Measurements from ENCODE around the gene NUDT17. TPM values are rescaled to one million over a fixed set of nuclear protein-coding genes. Genes with fewer than 3 reads are reported as not detected.
A peak's percentile ranks its signal among the peaks of the same experiment; 100 is the strongest.

NUDT17 gene
- total and polyA plus RNA-seq, 9 of the 15 experiments (the other 6 are each of a cell fraction or from before 2014, with no cell fraction given), result 2.1 to 10.0 (median 6.1) TPM

DNA sequence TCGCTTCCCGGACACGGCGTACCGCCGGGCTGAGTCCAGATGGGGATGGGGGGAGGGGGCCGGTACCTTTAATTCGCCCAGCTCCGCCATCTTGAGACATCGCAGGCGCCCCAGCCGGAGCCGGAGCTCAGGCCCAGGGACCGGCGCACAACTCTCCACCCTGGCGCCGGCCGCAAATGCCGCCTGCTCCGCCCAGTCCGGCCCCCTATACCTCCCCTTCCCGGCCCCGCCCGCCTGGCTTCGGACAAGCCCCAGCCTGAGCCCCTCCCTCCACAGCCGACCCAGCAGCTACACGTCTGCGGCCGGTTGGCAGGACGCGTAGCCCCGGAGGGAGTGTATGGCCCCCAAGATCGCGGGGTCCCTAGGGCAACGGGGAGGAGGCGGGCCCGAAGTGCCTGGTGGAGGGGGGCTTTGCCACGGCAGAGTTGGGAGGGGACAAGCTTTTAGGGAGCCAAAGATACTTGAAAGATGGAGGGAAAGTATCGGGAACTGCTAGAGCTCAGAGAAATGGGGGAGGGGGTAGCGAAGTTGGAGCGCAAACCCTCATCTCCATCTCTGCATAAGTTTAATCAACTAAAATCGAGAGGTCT is 13.6 kb downstream of the NUDT17 start, which contains the start of gene PIAS3 (continued):
- TF ChIP-seq RBM17 (IDR thresholded peaks at IDR 0.05; ENCODE audit: borderline replicate concordance, low read depth, low read length), result no peak
- TF ChIP-seq, protein P1, sequence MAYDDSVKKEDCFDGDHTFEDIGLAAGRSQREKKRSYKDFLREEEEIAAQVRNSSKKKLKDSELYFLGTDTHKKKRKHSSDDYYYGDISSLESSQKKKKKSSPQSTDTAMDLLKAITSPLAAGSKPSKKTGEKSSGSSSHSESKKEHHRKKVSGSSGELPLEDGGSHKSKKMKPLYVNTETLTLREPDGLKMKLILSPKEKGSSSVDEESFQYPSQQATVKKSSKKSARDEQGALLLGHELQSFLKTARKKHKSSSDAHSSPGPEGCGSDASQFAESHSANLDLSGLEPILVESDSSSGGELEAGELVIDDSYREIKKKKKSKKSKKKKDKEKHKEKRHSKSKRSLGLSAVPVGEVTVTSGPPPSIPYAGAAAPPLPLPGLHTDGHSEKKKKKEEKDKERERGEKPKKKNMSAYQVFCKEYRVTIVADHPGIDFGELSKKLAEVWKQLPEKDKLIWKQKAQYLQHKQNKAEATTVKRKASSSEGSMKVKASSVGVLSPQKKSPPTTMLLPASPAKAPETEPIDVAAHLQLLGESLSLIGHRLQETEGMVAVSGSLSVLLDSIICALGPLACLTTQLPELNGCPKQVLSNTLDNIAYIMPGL (CRISPR knock-in tag; IDR thresholded peaks at IDR 0.05), result no peak
- no peak for TF ChIP-seq SMAD2 (IDR thresholded peaks at IDR 0.05; ENCODE audit: low read depth, low read length)
- no peak for TF ChIP-seq MCM2 (IDR thresholded peaks at IDR 0.05; ENCODE audit: low read depth)
- TF ChIP-seq ADNP (tag; IDR thresholded peaks at IDR 0.05), result no peak
- peak; percentile 6; the same call in 1 of the 2 replicates for TF ChIP-seq REST (IDR thresholded peaks at IDR 0.05; ENCODE audit: borderline replicate concordance)
- no peak for TF ChIP-seq REST (CRISPR knock-in tag; IDR thresholded peaks at IDR 0.05; ENCODE audit: low read depth)
- TF ChIP-seq, protein P2, sequence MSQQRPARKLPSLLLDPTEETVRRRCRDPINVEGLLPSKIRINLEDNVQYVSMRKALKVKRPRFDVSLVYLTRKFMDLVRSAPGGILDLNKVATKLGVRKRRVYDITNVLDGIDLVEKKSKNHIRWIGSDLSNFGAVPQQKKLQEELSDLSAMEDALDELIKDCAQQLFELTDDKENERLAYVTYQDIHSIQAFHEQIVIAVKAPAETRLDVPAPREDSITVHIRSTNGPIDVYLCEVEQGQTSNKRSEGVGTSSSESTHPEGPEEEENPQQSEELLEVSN (IDR thresholded peaks at IDR 0.05; ENCODE audit: borderline replicate concordance in 1 of 2, extremely low read depth in 1 of 2, insufficient read depth in 1 of 2, insufficient read length in 1 of 2, low read depth in 1 of 2, low read length in 1 of 2, poor library complexity in 1 of 2, severe bottlenecking in 1 of 2), result no peak
- TF ChIP-seq SAP30 (IDR thresholded peaks at IDR 0.05; ENCODE audit: borderline replicate concordance, insufficient read depth, low read depth, low read length, poor library complexity, severe bottlenecking), result no peak
- TF ChIP-seq ARHGAP35 (IDR thresholded peaks at IDR 0.05; ENCODE audit: partially characterized antibody), result no peak
- no peak for TF ChIP-seq ZNF143 (CRISPR knock-in tag; IDR thresholded peaks at IDR 0.05)
- TF ChIP-seq L3MBTL2 (IDR thresholded peaks at IDR 0.05), result no peak
- TF ChIP-seq ZEB2 (IDR thresholded peaks at IDR 0.05), result no peak
- no peak for TF ChIP-seq MYNN (IDR thresholded peaks at IDR 0.05)
- no peak for TF ChIP-seq MYNN (CRISPR knock-in tag; IDR thresholded peaks at IDR 0.05)
- no peak for TF ChIP-seq RAD51 (IDR thresholded peaks at IDR 0.05; ENCODE audit: borderline replicate concordance, low read depth)
- TF ChIP-seq KAT7 (CRISPR knock-in tag; IDR thresholded peaks at IDR 0.05; ENCODE audit: borderline replicate concordance), result peak; percentile 93; the same call in 1 of the 2 replicates
- TF ChIP-seq YBX1 (IDR thresholded peaks at IDR 0.05), result no peak
- peak; percentile 72 for TF ChIP-seq HMGN3 (IDR thresholded peaks at IDR 0.05; ENCODE audit: borderline replicate concordance, extremely low read depth, insufficient read length, low read depth, low read length)
